HT1080 (cell line): ENCODE measurements around the gene IQGAP2. TPM values are rescaled to one million over a fixed set of nuclear protein-coding genes. Genes with fewer than 3 reads are reported as not detected.

ENCODE experiments used
- DNase-seq: peaks from one replicate; pipeline ENCODE4 v3.0.0-alpha.2; 2015; ENCODE audit warnings: low read depth
- total RNA-seq: library from RNA; depleted of rRNA; stranded (reverse); fragments of >200 nt; shearing (Covaris generic); gene quantifications from 2 replicates; pipeline ENCODE4 v1.2.3, GENCODE V29; 2014

Gene IQGAP2
- total RNA-seq, 1 experiment from 2014 or later: 0.16 TPM

- no peak for DNase-seq
Observed at GRCh38 chr5:76445830-76446229, 42.7 kb downstream of the IQGAP2 start.

- no peak for DNase-seq
Observed at GRCh38 chr5:76446776-76447175, 43.7 kb downstream of the IQGAP2 start.

- no peak for DNase-seq
Observed at GRCh38 chr5:76449606-76450005, 46.5 kb downstream of the IQGAP2 start.

DNA sequence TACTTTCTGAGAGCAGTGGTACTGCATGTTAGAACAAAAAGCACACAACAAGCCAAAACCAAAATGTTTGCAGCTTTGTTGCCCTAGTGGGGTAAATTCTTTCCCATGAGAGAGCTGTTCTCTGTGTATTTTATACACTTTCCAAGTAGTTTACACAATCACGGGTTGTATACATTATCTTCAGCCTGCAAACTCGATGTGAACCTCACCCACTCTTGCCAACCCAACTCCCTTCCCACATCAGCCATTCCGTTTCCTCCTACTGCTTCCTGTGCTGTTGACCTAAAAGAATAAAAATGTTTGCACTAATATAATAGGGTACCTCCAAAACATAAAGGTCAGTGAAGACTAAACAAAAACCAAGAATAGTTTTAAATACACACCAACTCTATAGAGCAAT lies 47.0 kb downstream of the IQGAP2 start:
- no peak for DNase-seq

- DNase-seq: no peak
Observed at GRCh38 chr5:76451031-76451701, 48.1 kb downstream of the IQGAP2 start.

- DNase-seq: no peak
Observed at GRCh38 chr5:76455531-76456133, 52.5 kb downstream of the IQGAP2 start.

DNA sequence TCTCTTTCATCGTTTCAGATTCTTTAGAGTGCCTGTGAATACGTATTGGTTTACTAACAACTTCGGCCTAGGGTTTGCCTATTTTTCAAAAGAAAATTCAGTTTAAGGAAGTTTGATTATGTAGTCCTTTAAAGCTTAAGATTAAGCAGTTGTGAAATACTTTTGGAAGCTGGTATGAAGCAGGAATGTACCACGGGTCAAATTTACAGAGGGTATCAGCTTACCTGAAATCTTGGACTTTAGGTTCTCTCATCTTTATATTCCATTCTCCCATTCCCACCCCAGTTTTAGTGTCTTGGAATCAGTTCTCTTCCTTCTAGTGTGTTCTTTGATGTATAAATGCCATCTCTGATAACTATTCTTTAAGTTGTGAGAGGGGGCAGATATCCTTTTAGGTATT lies 53.2 kb downstream of the IQGAP2 start:
- DNase-seq: no peak

DNA sequence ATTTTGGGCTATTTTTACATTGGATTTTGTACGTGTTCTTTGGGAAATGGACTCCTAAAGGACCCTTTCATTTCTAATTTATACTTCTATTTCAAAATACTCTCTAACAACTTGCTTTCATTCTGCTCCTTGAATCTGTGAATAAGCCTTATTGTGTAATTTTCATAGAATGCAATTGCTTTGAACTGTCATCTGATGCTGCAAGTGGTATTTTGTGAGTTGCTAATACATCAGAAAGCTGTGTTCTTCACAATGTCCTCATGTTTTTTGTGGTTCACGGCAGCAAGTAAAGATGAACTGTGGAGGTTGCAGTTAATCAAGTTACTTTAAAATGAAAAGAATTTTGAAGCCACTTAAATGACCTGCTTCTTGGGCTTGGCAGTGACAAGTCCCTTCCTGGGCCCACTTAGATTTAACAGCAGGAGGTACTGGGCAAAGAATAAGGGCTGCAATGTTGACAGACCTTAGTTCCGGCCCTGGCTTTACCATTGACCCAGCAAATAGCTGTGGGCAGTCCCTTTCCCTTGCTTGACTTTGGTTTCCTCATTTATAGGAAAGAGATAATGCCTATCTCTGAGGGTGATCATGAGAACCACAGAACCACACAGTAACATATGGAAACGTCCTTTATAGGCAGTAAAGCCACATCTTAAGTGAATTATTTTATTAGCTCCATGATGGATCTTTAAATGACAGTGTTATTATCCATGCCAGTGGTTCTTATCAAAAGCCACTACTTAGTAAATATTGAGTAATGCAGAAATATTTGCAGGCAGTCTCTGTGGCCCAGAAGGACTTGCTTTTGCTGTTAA lies 54.8 kb downstream of the IQGAP2 start:
- DNase-seq: no peak

DNA sequence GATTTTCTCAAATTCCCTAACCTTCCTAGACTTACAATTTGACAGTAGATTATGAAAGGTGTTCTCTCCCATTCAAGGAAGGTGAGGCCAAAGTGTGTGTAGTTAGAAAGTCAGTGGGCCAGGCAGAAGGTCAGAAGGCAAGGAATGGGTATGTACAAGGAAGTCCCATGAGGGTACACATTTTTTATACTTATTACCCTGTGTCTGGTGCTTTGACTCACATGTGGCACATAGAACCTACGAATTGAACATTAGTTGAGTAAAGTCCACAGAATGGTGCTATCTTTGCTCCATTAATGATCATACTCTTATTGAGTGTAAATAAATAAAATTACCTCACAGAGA lies 55.4 kb downstream of the IQGAP2 start:
- DNase-seq: no peak

DNA sequence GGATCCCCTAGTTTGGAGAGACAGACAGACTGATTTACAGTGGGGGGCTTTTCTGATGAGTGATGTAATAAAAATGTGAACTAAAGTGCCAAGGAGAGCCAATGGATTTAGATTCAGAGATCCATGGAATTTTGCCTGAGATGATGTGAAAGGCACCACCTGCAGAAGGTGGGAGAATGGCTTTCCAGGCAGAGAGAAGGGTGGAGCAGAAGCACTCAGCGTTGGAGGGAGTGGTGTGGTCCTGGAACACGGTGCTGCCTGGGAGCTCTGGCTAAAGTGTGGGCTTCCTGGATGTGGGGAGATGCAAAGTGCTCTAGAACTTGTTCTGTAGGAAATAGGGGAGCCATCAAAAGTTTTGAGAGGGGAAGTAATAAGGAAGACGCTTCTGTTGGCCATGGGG lies 57.0 kb downstream of the IQGAP2 start:
- no peak for DNase-seq

DNA sequence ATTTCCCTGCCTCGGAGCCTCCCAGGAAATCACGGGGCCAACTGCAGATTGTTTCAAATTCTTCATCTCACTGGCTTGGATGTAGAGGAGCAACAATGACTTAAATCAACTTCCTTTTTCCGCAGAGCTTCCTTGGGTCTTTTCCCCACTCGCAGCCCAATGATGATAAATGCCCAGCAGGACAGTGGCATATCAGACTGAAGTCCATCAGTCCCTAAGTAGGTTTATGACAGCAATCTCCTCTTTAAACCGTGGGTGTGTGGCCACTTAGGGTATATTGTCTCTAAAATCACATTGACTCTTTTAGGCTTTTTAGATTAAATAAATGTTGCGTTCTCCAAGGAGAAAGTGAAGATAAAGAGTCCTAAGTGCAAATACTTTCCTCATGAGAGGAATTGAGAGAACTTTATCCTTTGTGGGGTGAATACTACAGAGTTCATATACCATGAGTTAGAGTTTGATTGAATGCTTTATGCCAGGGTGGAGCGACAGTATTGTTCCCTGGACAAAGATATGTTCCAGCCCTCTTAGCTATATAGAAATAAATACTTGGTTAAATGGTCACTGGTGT lies 59.1 kb downstream of the IQGAP2 start:
- DNase-seq: no peak

GRCh38 chr5:76467216-76467615 lies 64.1 kb downstream of the IQGAP2 start:
- DNase-seq: no peak

DNA sequence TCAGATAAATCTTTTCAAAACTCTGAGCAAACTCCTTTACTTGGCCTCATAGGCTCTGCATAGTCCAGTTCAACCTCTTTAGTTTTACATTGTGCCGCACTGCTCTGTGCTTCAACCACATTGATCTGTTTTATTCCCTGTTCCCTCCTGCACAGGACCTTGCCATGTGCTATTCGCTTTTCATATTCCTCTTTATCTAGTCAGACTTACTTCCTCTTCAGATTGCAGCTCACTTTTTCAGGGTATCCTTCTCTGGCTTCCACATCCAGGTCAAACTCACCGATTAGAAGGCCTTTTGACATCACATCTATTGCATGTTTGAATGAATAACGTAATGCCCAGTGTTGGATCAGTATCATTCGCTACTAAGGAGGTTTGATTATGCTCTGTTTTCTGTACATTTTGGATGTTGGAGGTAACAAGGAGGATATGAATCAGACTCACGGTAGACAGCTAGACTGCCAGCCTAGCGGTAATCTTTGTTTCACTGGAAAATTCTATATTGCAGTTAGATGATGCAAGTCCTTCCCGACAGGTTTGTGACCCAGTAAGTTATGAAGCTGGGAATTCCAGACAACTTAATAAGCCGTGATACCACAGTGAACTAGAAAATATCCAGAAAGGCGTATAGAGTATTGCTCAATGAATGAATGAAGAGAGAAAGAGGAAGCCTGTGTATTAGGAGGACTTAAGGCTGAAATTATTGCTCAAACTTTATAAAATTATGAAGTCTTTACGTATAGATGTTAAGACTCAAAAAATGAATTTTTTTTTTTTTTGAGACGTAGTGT lies 65.7 kb downstream of the IQGAP2 start:
- peak; percentile 29 for DNase-seq

- no peak for DNase-seq
Observed at GRCh38 chr5:76469656-76470290, 66.7 kb downstream of the IQGAP2 start.

DNA sequence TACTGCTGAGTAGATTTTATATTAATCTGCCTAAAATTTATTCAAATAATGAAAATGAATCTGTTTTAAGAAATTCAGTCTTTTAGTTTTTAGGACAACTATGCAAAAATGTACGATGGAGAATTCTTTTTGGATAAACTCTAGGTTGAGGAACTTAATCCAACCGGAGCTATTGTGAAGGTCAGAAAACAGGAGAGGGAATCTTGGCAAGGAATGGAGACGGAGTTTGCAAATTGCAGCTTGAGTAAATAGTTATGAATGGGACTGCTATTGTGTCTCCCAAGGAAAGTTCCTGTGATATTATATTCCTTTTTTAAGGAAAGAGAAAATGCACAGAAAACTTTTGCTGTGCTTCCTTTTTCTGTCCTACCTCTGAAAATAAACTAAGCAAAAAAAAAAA lies 67.9 kb downstream of the IQGAP2 start:
- no peak for DNase-seq

GRCh38 chr5:76471406-76471805 lies 68.3 kb downstream of the IQGAP2 start:
- no peak for DNase-seq

- no peak for DNase-seq
Observed at GRCh38 chr5:76471987-76472334, 68.9 kb downstream of the IQGAP2 start.

GRCh38 chr5:76472335-76473008 lies 69.4 kb downstream of the IQGAP2 start:
- DNase-seq: no peak

- no peak for DNase-seq
Observed at GRCh38 chr5:76473009-76473336, 69.9 kb downstream of the IQGAP2 start.

- no peak for DNase-seq
Observed at GRCh38 chr5:76473661-76474060, 70.6 kb downstream of the IQGAP2 start.

- DNase-seq: no peak
Observed at GRCh38 chr5:76474377-76474776, 71.3 kb downstream of the IQGAP2 start.
